K562 (cell line): ENCODE results near the gene ARMC2. TPM values are rescaled to one million over a fixed set of nuclear protein-coding genes. Genes with fewer than 3 reads are reported as not detected.

Source experiments
- ATAC-seq: fragments of 200-7000 bp; cut with Tn5 transposase; 3 replicates; pipeline ENCODE4 v1.9.1; 2020; ENCODE audit warnings: moderate library complexity
- BruUV-seq: library from RNA; stranded (reverse); fragments of 400-500 nt; replicated peaks from 2 replicates; lab custom pipeline; 2021; lab: Mats Ljungman, UMichigan
- CTCF ChIA-PET: fragments of 300-600 bp; formaldehyde crosslinking; extraction: SDS; loops from one replicate; lab custom pipeline; 2021; ENCODE audit warnings: low intra/inter-chr PET ratio; lab: Yijun Ruan, JAX
- POLR2A ChIA-PET: fragments of 300-600, 350-650 bp; sonication (Branson Sonifier 250); formaldehyde crosslinking; extraction: SDS; loops from one replicate; lab custom pipeline; 2021; ENCODE audit warnings: antibody characterized with exemption, inconsistent platforms; lab: Yijun Ruan, JAX
- DNase-seq, 4 experiments: peaks; one replicate each; pipeline versions ENCODE4 v3.0.0 to v3.0.0-alpha.2; 2011 to 2018; ENCODE audit warnings: low spot score in 3 of 4, mixed read lengths in 3 of 4; ENCODE audit errors: extremely low read depth in 1 of 4
- FAIRE-seq: peaks from 2 replicates; lab custom pipeline; 2011; peaks lifted over from hg19 to GRCh38; lab: Jason Lieb, UNC
- H2AFZ ChIP-seq: 2 replicates; pipeline ENCODE4 v1.6.0; 2011; ENCODE audit warnings: low read depth, low read length, control low read depth, inconsistent platforms
- H3K27ac ChIP-seq: fragments of 200-600 bp; 3 replicates; pipeline ENCODE4 v1.8.0; 2011; ENCODE audit warnings: low read depth, mild to moderate bottlenecking, control low read depth, inconsistent platforms, low read length, moderate library complexity, mixed read lengths; ENCODE audit errors: extremely low read depth
- H3K27me3 ChIP-seq, 2 experiments: fragments of 300-600 bp in 1 of 2; 2 replicates in 1 of 2; 3 replicates in 1 of 2; pipeline versions ENCODE4 v1.6.0 to v1.8.0; 2011; ENCODE audit warnings: inconsistent platforms in 2 of 2, low read length in 2 of 2, mild to moderate bottlenecking in 1 of 2, mixed read lengths in 1 of 2, moderate library complexity in 1 of 2; ENCODE audit not compliant: control insufficient read depth in 2 of 2, insufficient read depth in 2 of 2
- H3K36me3 ChIP-seq: fragments of 300-600 bp; 3 replicates; pipeline ENCODE4 v1.8.0; 2011; ENCODE audit warnings: mild to moderate bottlenecking, low read length, inconsistent platforms; ENCODE audit not compliant: control insufficient read depth, insufficient read depth
- H3K4me1 ChIP-seq, 2 experiments: fragments of 200-600 bp in 1 of 2; replicated peaks in 1 of 2; 2 replicates in 1 of 2; 3 replicates in 1 of 2; pipeline versions ENCODE4 v1.5.1 to v1.8.0; 2011; ENCODE audit warnings: inconsistent platforms in 2 of 2, low read length in 2 of 2, mild to moderate bottlenecking in 1 of 2, mixed read lengths in 1 of 2, moderate library complexity in 1 of 2; ENCODE audit not compliant: control insufficient read depth in 2 of 2, insufficient read depth in 2 of 2
- H3K4me2 ChIP-seq: 2 replicates; pipeline ENCODE4 v1.6.1; 2011; ENCODE audit warnings: low read length, control low read depth, inconsistent platforms, mixed read lengths; ENCODE audit not compliant: insufficient read depth
- H3K4me3 ChIP-seq: fragments of 200-600 bp; sonication (generic), shearing (Covaris generic); 2 replicates; pipeline ENCODE4 v1.5.1; 2016; ENCODE audit warnings: control low read depth, inconsistent platforms
- H3K79me2 ChIP-seq: fragments of 200-600 bp; 3 replicates; pipeline ENCODE4 v1.8.0; 2011; ENCODE audit warnings: low read length, inconsistent platforms; ENCODE audit not compliant: control insufficient read depth, insufficient read depth
- H3K9ac ChIP-seq, 2 experiments: 2 replicates each; pipeline versions ENCODE4 v1.6.0 to v1.6.1; 2011; ENCODE audit warnings: low read depth in 2 of 2, low read length in 2 of 2, control low read depth in 1 of 2, inconsistent platforms in 1 of 2, mild to moderate bottlenecking in 1 of 2, mixed read lengths in 1 of 2; ENCODE audit not compliant: insufficient read depth in 1 of 2
- H3K9me1 ChIP-seq: one replicate; pipeline ENCODE4 v1.6.0; 2011; ENCODE audit warnings: inconsistent platforms, mild to moderate bottlenecking, low read length, moderate library complexity; ENCODE audit not compliant: control insufficient read depth, insufficient read depth
- H3K9me3 ChIP-seq: replicated peaks from 2 replicates; pipeline ENCODE4 v1.5.1; 2011; ENCODE audit warnings: low read depth, low read length, inconsistent platforms; ENCODE audit not compliant: control insufficient read depth, insufficient read depth
- H4K20me1 ChIP-seq: replicated peaks from 2 replicates; pipeline ENCODE4 v1.6.1; 2011; ENCODE audit warnings: low read length, inconsistent platforms, mixed read lengths; ENCODE audit not compliant: control insufficient read depth, insufficient read depth
- BHLHE40 ChIP-seq: IDR thresholded peaks from 2 replicates; pipeline ENCODE4 v1.6.1; 2011; ENCODE audit warnings: low read length, improper control_type of control experiment
- BRF2 ChIP-seq: IDR thresholded peaks from 3 replicates; pipeline ENCODE4 v1.6.1; 2011; ENCODE audit warnings: borderline replicate concordance, mild to moderate bottlenecking; ENCODE audit not compliant: insufficient read length, insufficient read depth
- CHD4 ChIP-seq: fragments of 200-600 bp; sonication (generic); IDR thresholded peaks from 3 replicates; pipeline ENCODE4 v1.6.1; 2012; ENCODE audit warnings: low read depth, mild to moderate bottlenecking, mixed read lengths, low read length, inconsistent platforms; ENCODE audit not compliant: insufficient read depth, insufficient replicate concordance, poor library complexity, severe bottlenecking
- CREB3L1 ChIP-seq: fragments of 450-650 bp; IDR thresholded peaks from 2 replicates; pipeline ENCODE4 v1.6.1; 2014; ENCODE audit warnings: low read depth, mild to moderate bottlenecking, moderate library complexity, borderline replicate concordance
- FOXJ3 ChIP-seq: sonication (generic); formaldehyde crosslinking; IDR thresholded peaks from 2 replicates; pipeline ENCODE4 v1.4.0; 2020; ENCODE audit warnings: mild to moderate bottlenecking, missing genetic modification reagents
- HDAC8 ChIP-seq: fragments of 450-650 bp; IDR thresholded peaks from 2 replicates; pipeline ENCODE4 v1.6.1; 2016; ENCODE audit warnings: mild to moderate bottlenecking, missing genetic modification characterization, moderate library complexity, missing compliant biosample characterization
- JUND ChIP-seq, 2 experiments: IDR thresholded peaks; 2 replicates in 1 of 2; 3 replicates in 1 of 2; pipeline ENCODE4 v1.6.1; 2011; ENCODE audit warnings: borderline replicate concordance in 2 of 2, low read depth in 2 of 2, low read length in 2 of 2, improper control_type of control experiment in 1 of 2, missing biosample characterization in 1 of 2, missing genetic modification characterization in 1 of 2, missing genetic modification reagents in 1 of 2
- NFYB ChIP-seq: IDR thresholded peaks from 2 replicates; pipeline ENCODE4 v1.6.1; 2011; ENCODE audit warnings: mild to moderate bottlenecking, moderate library complexity; ENCODE audit not compliant: insufficient read length; ENCODE audit errors: extremely low read depth
- SMAD2 ChIP-seq: fragments of 150-350 bp; IDR thresholded peaks from 2 replicates; pipeline ENCODE4 v1.6.1; 2014; ENCODE audit warnings: low read depth, mild to moderate bottlenecking, low read length
- SMAD4 ChIP-seq: fragments of 250-450 bp; sonication (Bioruptor Pico); conservative IDR thresholded peaks from 2 replicates; pipeline ENCODE4 v1.8.0; 2021; ENCODE audit warnings: inconsistent platforms, mild to moderate bottlenecking, moderate library complexity
- SP1 ChIP-seq: sonication (generic); formaldehyde crosslinking; IDR thresholded peaks from 2 replicates; pipeline ENCODE4 v1.8.1; 2022; ENCODE audit warnings: mild to moderate bottlenecking, missing genetic modification reagents
- SPI1 ChIP-seq: IDR thresholded peaks from 2 replicates; pipeline ENCODE4 v1.6.1; 2011; ENCODE audit warnings: low read depth, low read length, control low read depth, borderline replicate concordance
- THAP7 ChIP-seq: fragments of 250-450 bp; sonication (Bioruptor Pico); IDR thresholded peaks from 2 replicates; pipeline ENCODE4 v1.5.0; 2021
- ZC3H8 ChIP-seq: fragments of 450-650 bp; IDR thresholded peaks from 2 replicates; pipeline ENCODE4 v1.6.1; 2017
- ZNF354B ChIP-seq: fragments of 250-450 bp; sonication (Bioruptor Pico); IDR thresholded peaks from 2 replicates; pipeline ENCODE4 v1.4.0; 2020
- ZNF584 ChIP-seq: fragments of 200-800 bp; sonication (Bioruptor generic); IDR thresholded peaks from 2 replicates; pipeline ENCODE4 v1.6.1; 2016; ENCODE audit warnings: low read depth, mild to moderate bottlenecking, missing genetic modification characterization, missing compliant biosample characterization
- WGBS: fragments of 100-300 bp; shearing (Covaris generic); methylation state at CpG from one replicate; pipeline ENCODE4 v1.1.6; 2016; ENCODE audit warnings: low coverage, mixed read lengths; ENCODE audit not compliant: insufficient coverage; ENCODE audit errors: missing lambda C conversion rate; 5-methylcytosine and 5-hydroxymethylcytosine counted together
- in situ Hi-C: fragments of 300-500 bp; cut with MboI; formaldehyde crosslinking; loops from 4 replicates; pipeline ENCODE4 v1.15.0; 2018; ENCODE audit warnings: inconsistent platforms, mixed read lengths
- intact Hi-C: fragments of 100-400 bp; cut with micrococcal nuclease; formaldehyde crosslinking; loops from 2 replicates; pipeline ENCODE4 v1.14.2; 2022
- polyA plus RNA-seq, 8 experiments: library from polyadenylated mRNA; depleted of rRNA in 4 of 8; stranded (reverse) in 5 of 8; unstranded in 3 of 8; fragments of >200 nt; fragmentation: Nextera tagmentation in 2 of 8; fragmentation: Illumina TruSeq in 1 of 8; extraction: Ambion mirVana in 2 of 8; extraction: Trizol in 1 of 8; gene quantifications; 2 replicates each; pipeline versions ENCODE4 v1.2.1 to v1.2.3, GENCODE V29; 2011 to 2014; ENCODE audit warnings: inconsistent platforms in 1 of 8, missing spikeins in 1 of 8
- total RNA-seq, 7 experiments: library from RNA; depleted of rRNA in 6 of 7; stranded (reverse); fragments of >200 nt in 6 of 7; fragmentation: Illumina TruSeq in 2 of 7; extraction: Trizol in 2 of 7; gene quantifications; 2 replicates each; pipeline versions ENCODE4 v1.2.1 to v1.2.3, GENCODE V29; 2011 to 2021; ENCODE audit warnings: low replicate concordance in 1 of 7

The ARMC2 gene
- total and polyA plus RNA-seq, 9 of the 15 experiments (the other 6 are each of a cell fraction or from before 2014, with no cell fraction given), result 0.14 to 3.0 (median 0.82) TPM

- TF ChIP-seq SMAD2 (no peak), NFYB (no peak), FOXJ3 (CRISPR knock-in tag) (no peak), BRF2 (no peak), ZNF584 (CRISPR knock-in tag) (no peak), CHD4 (no peak), SMAD4 (CRISPR knock-in tag) (no peak), HDAC8 (tag) (no peak), SP1 (CRISPR knock-in tag) (no peak)
Measured at GRCh38 chr6:108846101-108846500, 2.1 kb upstream of the ARMC2 start (continued).

- no peak overlapping the region for H3K4me2 ChIP-seq
- H3K9me3 ChIP-seq, result no peaks in the 10 kb centered on the region
- no peak overlapping the region for H3K27ac ChIP-seq
- ChIA-PET POLR2A (interaction anchor here (0.7 to 2.4 kb wide), 2 partner anchors 284 to 288 kb away, joined by 3 to 12 read pairs; no protein-coding TSS in a partner anchor), CTCF (no interaction called here)
- BruUV-seq, result no TSS peak
- H3K4me3 ChIP-seq, result no peak overlapping the region
- H4K20me1 ChIP-seq, result no peaks in the 10 kb centered on the region
- H3K4me1 ChIP-seq, result peaks cover 5 to 9% of the 10 kb centered on the region in 2 experiments; a peak in 4 of 5 replicates
- H3K9me1 ChIP-seq, result no peaks in the 10 kb centered on the region
- DNase-seq (no peak), ATAC-seq (no peak), FAIRE-seq (no peak)
- no peaks in the 10 kb centered on the region for H3K36me3 ChIP-seq
- no peak overlapping the region; a peak in 1 of 4 replicates for H3K9ac ChIP-seq
- in situ Hi-C loops (no loop called here), intact Hi-C loops (no loop called here)
- H3K27me3 ChIP-seq, result peaks cover 0 to 10% of the 10 kb centered on the region in 2 experiments; a peak in 2 of 5 replicates
- TF ChIP-seq CREB3L1, result no peak
- TF ChIP-seq ZC3H8, result no peak
- no peak for TF ChIP-seq SPI1
- no peak for TF ChIP-seq BHLHE40
- TF ChIP-seq ZNF354B (CRISPR knock-in tag), result no peak
- TF ChIP-seq JUND (IDR thresholded peaks at IDR 0.05; ENCODE audit: borderline replicate concordance, low read depth, low read length), result no peak
- no peak for TF ChIP-seq JUND (tag; IDR thresholded peaks at IDR 0.05; ENCODE audit: borderline replicate concordance, low read depth, low read length)
- TF ChIP-seq THAP7 (CRISPR knock-in tag), result no peak
- H3K79me2 ChIP-seq, result no peaks in the 10 kb centered on the region
- 17% methylated on average over 1 of the region's 1 CpG for WGBS
- H2AFZ ChIP-seq, result peak overlapping the region; percentile 15; the same call in 1 of the 2 replicates
Measured at GRCh38 chr6:108846628-108847027, 1.6 kb upstream of the ARMC2 start.
